H1 (cell line): ENCODE data around the gene RBBP8. TPM values are rescaled to one million over a fixed set of nuclear protein-coding genes. Genes with fewer than 3 reads are reported as not detected.

Source experiments
- CTCF ChIA-PET: fragments of 300-600 bp; sonication (Branson Sonifier 250); formaldehyde crosslinking; loops from one replicate; lab custom pipeline; 2021; ENCODE audit not compliant: partially characterized antibody; lab: Charles Lee
- POLR2A ChIA-PET: fragments of 300-600 bp; sonication (Branson Sonifier 250); formaldehyde crosslinking; loops from one replicate; lab custom pipeline; 2021; ENCODE audit warnings: inconsistent platforms; ENCODE audit not compliant: partially characterized antibody; lab: Charles Lee
- DNase-seq, 2 experiments: peaks; one replicate each; pipeline versions ENCODE4 v3.0.0 to v3.0.0-alpha.2; 2010 to 2022; ENCODE audit warnings: low spot score in 2 of 2, low read depth in 1 of 2, mixed read lengths in 1 of 2
- FAIRE-seq: peaks from 2 replicates; lab custom pipeline; 2011; peaks lifted over from hg19 to GRCh38; lab: Jason Lieb, UNC
- H2AFZ ChIP-seq: 2 replicates; pipeline ENCODE4 v1.8.1; 2012; ENCODE audit warnings: low read length, inconsistent platforms
- H2AK5ac ChIP-seq: 2 replicates; pipeline ENCODE4 v1.6.1; 2013; ENCODE audit warnings: low read depth, low read length
- H2BK120ac ChIP-seq: replicated peaks from 2 replicates; pipeline ENCODE3; 2013; ENCODE audit warnings: low read depth, low read length, inconsistent platforms
- H2BK12ac ChIP-seq: 2 replicates; pipeline ENCODE4 v1.6.1; 2013; ENCODE audit warnings: low read depth, low read length
- H2BK15ac ChIP-seq: 2 replicates; pipeline ENCODE4 v1.6.1; 2013; ENCODE audit warnings: low read length
- H2BK20ac ChIP-seq: 2 replicates; pipeline ENCODE4 v1.6.1; 2013; ENCODE audit warnings: low read length
- H2BK5ac ChIP-seq: 2 replicates; pipeline ENCODE4 v1.6.1; 2013; ENCODE audit warnings: low read depth, low read length
- H3K14ac ChIP-seq: 2 replicates; pipeline ENCODE4 v1.6.1; 2013; ENCODE audit warnings: inconsistent platforms; ENCODE audit not compliant: insufficient read length
- H3K18ac ChIP-seq: 2 replicates; pipeline ENCODE4 v1.6.1; 2013; ENCODE audit warnings: low read length; ENCODE audit errors: extremely low read depth
- H3K23ac ChIP-seq: 2 replicates; pipeline ENCODE4 v1.6.1; 2013; ENCODE audit warnings: inconsistent platforms; ENCODE audit not compliant: insufficient read length
- H3K23me2 ChIP-seq: 2 replicates; pipeline ENCODE4 v1.6.1; 2013; ENCODE audit warnings: low read depth, low read length
- H3K27ac ChIP-seq: 2 replicates; pipeline ENCODE4 v1.6.1; 2011; ENCODE audit warnings: low read depth, low read length, inconsistent platforms
- H3K27me3 ChIP-seq, 4 experiments: replicated peaks in 1 of 4; 1 replicate in 1 of 4; 2 replicates in 3 of 4; pipeline versions ENCODE4 v1.6.1 to v1.8.1; 2011 to 2013; ENCODE audit warnings: low read length in 3 of 4, mild to moderate bottlenecking in 3 of 4, inconsistent platforms in 2 of 4, mixed read lengths in 2 of 4, moderate library complexity in 1 of 4; ENCODE audit not compliant: control insufficient read depth in 3 of 4, insufficient read depth in 3 of 4; ENCODE audit errors: extremely low read depth in 1 of 4
- H3K36me3 ChIP-seq, 4 experiments: 2 replicates each; pipeline versions ENCODE4 v1.6.1 to v1.8.1; 2011 to 2013; ENCODE audit warnings: mild to moderate bottlenecking in 4 of 4, low read length in 3 of 4, moderate library complexity in 2 of 4, control low read depth in 1 of 4, inconsistent platforms in 1 of 4; ENCODE audit not compliant: insufficient read depth in 4 of 4, control insufficient read depth in 2 of 4
- H3K4ac ChIP-seq: replicated peaks from 2 replicates; pipeline ENCODE3; 2013; ENCODE audit warnings: low read length, low read depth, mixed read lengths, inconsistent platforms; ENCODE audit not compliant: insufficient read length
- H3K4me1 ChIP-seq, 4 experiments: replicated peaks in 1 of 4; 1 replicate in 1 of 4; 2 replicates in 3 of 4; pipeline versions ENCODE4 v1.6.1 to v1.8.1; 2011 to 2013; ENCODE audit warnings: low read length in 3 of 4, inconsistent platforms in 2 of 4, mixed read lengths in 1 of 4; ENCODE audit not compliant: insufficient read depth in 4 of 4, control insufficient read depth in 3 of 4
- H3K4me2 ChIP-seq, 2 experiments: 2 replicates each; pipeline versions ENCODE4 v1.6.1 to v1.8.1; 2011 to 2013; ENCODE audit warnings: low read depth in 2 of 2, low read length in 2 of 2, control low read depth in 1 of 2, inconsistent platforms in 1 of 2, mild to moderate bottlenecking in 1 of 2; ENCODE audit not compliant: insufficient read depth in 1 of 2
- H3K4me3 ChIP-seq, 4 experiments: fragments of 200-600, 300-600 bp in 1 of 4; sonication (generic), shearing (Covaris generic), sonication (Bioruptor Twin) in 1 of 4; 2 replicates each; pipeline versions ENCODE4 v1.5.1 to v1.8.1; 2011 to 2016; ENCODE audit warnings: low read length in 4 of 4, low read depth in 3 of 4, control low read depth in 2 of 4, inconsistent platforms in 2 of 4, mild to moderate bottlenecking in 2 of 4, mixed read lengths in 1 of 4, moderate library complexity in 1 of 4; ENCODE audit not compliant: insufficient read depth in 2 of 4; ENCODE audit errors: extremely low read depth in 1 of 4
- H3K56ac ChIP-seq: replicated peaks from 2 replicates; pipeline ENCODE3; 2013; ENCODE audit warnings: low read depth, mild to moderate bottlenecking, mixed read lengths, low read length, inconsistent platforms; ENCODE audit not compliant: insufficient read length
- H3K79me1 ChIP-seq: 2 replicates; pipeline ENCODE4 v1.6.1; 2013; ENCODE audit warnings: low read depth, low read length, control low read depth
- H3K79me2 ChIP-seq, 2 experiments: 2 replicates each; pipeline versions ENCODE4 v1.6.1 to v1.8.1; 2012 to 2013; ENCODE audit warnings: low read length in 2 of 2, mild to moderate bottlenecking in 2 of 2, inconsistent platforms in 1 of 2; ENCODE audit not compliant: insufficient read depth in 2 of 2, control insufficient read depth in 1 of 2
- H3K9ac ChIP-seq, 4 experiments: replicated peaks in 1 of 4; 1 replicate in 1 of 4; 2 replicates in 3 of 4; pipeline versions ENCODE4 v1.6.1 to v1.8.1; 2011 to 2013; ENCODE audit warnings: low read depth in 3 of 4, low read length in 3 of 4, control low read depth in 2 of 4, mild to moderate bottlenecking in 2 of 4, moderate library complexity in 2 of 4, inconsistent platforms in 1 of 4; ENCODE audit errors: extremely low read depth in 1 of 4
- H3K9me3 ChIP-seq, 2 experiments: 2 replicates each; pipeline versions ENCODE4 v1.6.1 to v1.8.1; 2012 to 2013; ENCODE audit warnings: mild to moderate bottlenecking in 2 of 2, moderate library complexity in 2 of 2, control low read depth in 1 of 2, inconsistent platforms in 1 of 2, low read depth in 1 of 2, low read length in 1 of 2, mixed read lengths in 1 of 2; ENCODE audit not compliant: insufficient read depth in 2 of 2
- H4K20me1 ChIP-seq, 2 experiments: replicated peaks in 1 of 2; 2 replicates each; pipeline versions ENCODE3 to v1.8.1; 2011 to 2013; ENCODE audit warnings: inconsistent platforms in 2 of 2, low read length in 2 of 2, mild to moderate bottlenecking in 1 of 2; ENCODE audit not compliant: insufficient read depth in 2 of 2, control insufficient read depth in 1 of 2
- H4K5ac ChIP-seq: 2 replicates; pipeline ENCODE4 v1.6.1; 2013; ENCODE audit warnings: low read length, low read depth, mixed read lengths, inconsistent platforms; ENCODE audit not compliant: insufficient read length
- H4K8ac ChIP-seq: 2 replicates; pipeline ENCODE4 v1.8.0; 2013; ENCODE audit warnings: mild to moderate bottlenecking, moderate library complexity, low read length, inconsistent platforms; ENCODE audit not compliant: insufficient read depth; ENCODE audit errors: extremely low read depth
- H4K91ac ChIP-seq: replicated peaks from 2 replicates; pipeline ENCODE3; 2013; ENCODE audit warnings: low read length, mixed read lengths, inconsistent platforms; ENCODE audit not compliant: insufficient read length
- CEBPB ChIP-seq: IDR thresholded peaks from 2 replicates; pipeline ENCODE4 v1.6.1; 2012; ENCODE audit warnings: low read depth, low read length
- HDAC6 ChIP-seq: IDR thresholded peaks from one replicate; pipeline ENCODE4 v1.7.1; 2012; ENCODE audit warnings: low read depth, mild to moderate bottlenecking, inconsistent platforms, low read length, moderate library complexity
- POLR2A ChIP-seq, 2 experiments: IDR thresholded peaks; 1 replicate in 1 of 2; 2 replicates in 1 of 2; pipeline ENCODE4 v1.6.1; 2011; ENCODE audit warnings: low read depth in 2 of 2, low read length in 2 of 2, mild to moderate bottlenecking in 2 of 2; ENCODE audit errors: control extremely low read depth in 1 of 2
- RBBP5 ChIP-seq: IDR thresholded peaks from 2 replicates; pipeline ENCODE4 v1.7.1; 2012; ENCODE audit warnings: low read depth, mild to moderate bottlenecking, inconsistent platforms, low read length, moderate library complexity, borderline replicate concordance
- RXRA ChIP-seq: IDR thresholded peaks from 2 replicates; pipeline ENCODE4 v1.6.1; 2011; ENCODE audit warnings: low read depth, mild to moderate bottlenecking, low read length, moderate library complexity; ENCODE audit not compliant: insufficient read depth
- SIN3A ChIP-seq, 2 experiments: IDR thresholded peaks in 1 of 2; conservative IDR thresholded peaks in 1 of 2; 2 replicates each; pipeline ENCODE4 v1.6.1; 2011 to 2012; ENCODE audit warnings: low read length in 2 of 2, improper control_type of control experiment in 1 of 2, low read depth in 1 of 2, mild to moderate bottlenecking in 1 of 2
- SIX5 ChIP-seq: IDR thresholded peaks from 2 replicates; pipeline ENCODE4 v1.6.1; 2011; ENCODE audit warnings: mild to moderate bottlenecking, low read depth, low read length
- SP1 ChIP-seq: IDR thresholded peaks from 2 replicates; pipeline ENCODE4 v1.6.1; 2011; ENCODE audit warnings: low read depth, low read length
- SP4 ChIP-seq: IDR thresholded peaks from 2 replicates; pipeline ENCODE4 v1.6.1; 2012; ENCODE audit warnings: low read length, inconsistent platforms
- TAF1 ChIP-seq: IDR thresholded peaks from 2 replicates; pipeline ENCODE4 v1.6.1; 2011; ENCODE audit warnings: mild to moderate bottlenecking, low read depth, low read length
- WGBS, 2 experiments: shearing (Covaris generic) in 1 of 2; methylation state at CpG; one replicate each; pipeline versions ENCODE4 v1.1.6 to v1.1.7; 2013 to 2015; ENCODE audit warnings: low lambda C conversion rate in 2 of 2, mixed read lengths in 2 of 2, inconsistent platforms in 1 of 2, low coverage in 1 of 2, missing lambda C conversion rate in 1 of 2; ENCODE audit not compliant: insufficient replicate concordance in 2 of 2, insufficient coverage in 1 of 2, insufficient read length in 1 of 2; ENCODE audit errors: extremely low coverage in 1 of 2, missing lambda C conversion rate in 1 of 2; 5-methylcytosine and 5-hydroxymethylcytosine counted together
- polyA plus RNA-seq, 7 experiments: library from polyadenylated mRNA; depleted of rRNA in 3 of 7; stranded (reverse) in 5 of 7; unstranded in 2 of 7; fragments of >200 nt in 5 of 7; fragments of 200-250 nt in 2 of 7; gene quantifications; 1 replicate in 5 of 7; 2 replicates in 1 of 7; 4 replicates in 1 of 7; pipeline versions ENCODE4 v1.2.1 to v1.2.3, GENCODE V29; 2011 to 2013; ENCODE audit warnings: missing spikeins in 2 of 7, mixed read lengths in 2 of 7
- total RNA-seq: library from RNA; stranded (reverse); fragmentation: NEBNext Ultra II Directional; extraction: Animal tissue kit (Norgen Biotek cat#: 25700); gene quantifications from 2 replicates; pipeline ENCODE4 v1.2.1, GENCODE V29; 2021

Gene RBBP8
- total and polyA plus RNA-seq, 2 of the 8 experiments (the other 6 are each of a cell fraction or from before 2014, with no cell fraction given) = 16.1 to 65.8 TPM

- no peak overlapping the region for H2AFZ ChIP-seq
- H3K23me2 ChIP-seq = no peaks in the 10 kb centered on the region
- H3K23ac ChIP-seq = no peak overlapping the region
- POLR2A ChIA-PET = no interaction called here
- H3K18ac ChIP-seq = no peak overlapping the region
- H3K4ac ChIP-seq = no peak overlapping the region
- no peak overlapping the region for H2BK15ac ChIP-seq
- H2AK5ac ChIP-seq = no peak overlapping the region
- no peaks in the 10 kb centered on the region for H4K20me1 ChIP-seq
- H3K14ac ChIP-seq = no peak overlapping the region
- no peak overlapping the region for H2BK5ac ChIP-seq
- H2BK120ac ChIP-seq = no peak overlapping the region
- DNase-seq (no peak), FAIRE-seq (no peak)
- no peak overlapping the region for H3K9ac ChIP-seq
- CTCF ChIA-PET = no interaction called here
- no peak overlapping the region for H3K4me2 ChIP-seq
- H2BK20ac ChIP-seq = no peak overlapping the region
- no peaks in the 10 kb centered on the region for H3K9me3 ChIP-seq
- peaks cover 6 to 41% (median 22%) of the 10 kb centered on the region in 4 experiments; a peak in 6 of 8 replicates for H3K36me3 ChIP-seq
- no peaks in the 10 kb centered on the region for H3K79me1 ChIP-seq
- no peak overlapping the region for H3K56ac ChIP-seq
- H3K27ac ChIP-seq = no peak overlapping the region
- H4K8ac ChIP-seq = no peak overlapping the region
- WGBS, 2 experiments = 88% methylated on average over 3 of the region's 3 CpGs; no CpG with 5 or more reads in 1 of the 2 experiments
- no peaks in the 10 kb centered on the region for H3K4me1 ChIP-seq
- no peak overlapping the region for H4K5ac ChIP-seq
- H3K27me3 ChIP-seq = no peaks in the 10 kb centered on the region
- H3K79me2 ChIP-seq = no peaks in the 10 kb centered on the region
- no peak overlapping the region for H4K91ac ChIP-seq
- H3K4me3 ChIP-seq = no peak overlapping the region
- no peak overlapping the region for H2BK12ac ChIP-seq
- no peak for TF ChIP-seq SIN3A (conservative IDR thresholded peaks at IDR 0.05 in 1 of 2, IDR thresholded peaks at IDR 0.05 in 1 of 2; ENCODE audit: low read depth in 1 of 2, low read length in 2 of 2)
- TF ChIP-seq HDAC6 = no peak
- TF ChIP-seq RBBP5 = no peak
- TF ChIP-seq SP4 = no peak
- no peak for TF ChIP-seq RXRA
- TF ChIP-seq CEBPB = no peak
- no peak for TF ChIP-seq POLR2A (IDR thresholded peaks at IDR 0.05; ENCODE audit: control extremely low read depth in 1 of 2, low read depth in 2 of 2, low read length in 2 of 2)
- TF ChIP-seq SP1 = no peak
- no peak for TF ChIP-seq TAF1
- TF ChIP-seq SIX5 = no peak
Observed at GRCh38 chr18:22988208-22988607, 55.1 kb downstream of the RBBP8 start.
